ENCODE data around the gene DRC1.

DNA sequence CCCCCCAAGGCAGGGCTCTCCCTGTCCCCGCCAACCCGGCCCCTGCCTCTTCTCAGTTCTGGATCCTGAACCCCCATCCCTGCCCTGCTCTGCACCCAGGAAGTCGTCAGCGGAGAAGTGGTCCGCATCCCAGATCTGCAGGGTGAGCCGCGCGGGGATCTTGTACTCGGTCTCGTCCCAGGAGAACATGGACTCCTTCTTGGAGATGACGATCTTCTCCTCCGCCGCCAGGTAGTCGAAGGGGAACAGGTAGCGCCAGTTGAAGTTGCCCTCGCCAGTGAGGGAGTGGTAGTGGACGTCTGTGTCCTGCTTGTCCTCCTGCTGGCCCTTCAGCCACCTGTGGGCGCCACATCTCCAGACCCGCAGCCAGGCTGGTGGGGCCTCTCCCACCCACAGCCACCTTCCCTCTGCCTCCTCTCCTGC lies 59.9 kb downstream of the DRC1 start:
- TF ChIP-seq CTCF (conservative IDR thresholded peaks at IDR 0.05 in 1 of 2, IDR thresholded peaks at IDR 0.05 in 1 of 2; ENCODE audit: low read depth in 1 of 2, low read length in 2 of 2) (no peak), EZH2 (IDR thresholded peaks at IDR 0.05; ENCODE audit: low read length, missing control alignments) (no peak)
